Aorta (tissue), 5 donors: Measurements from ENCODE around the gene ADAP1. TPM values are rescaled to one million over a fixed set of nuclear protein-coding genes. Genes with fewer than 3 reads are reported as not detected.
A peak's percentile ranks its signal among the peaks of the same experiment; 100 is the strongest.
"Not testable (repeated sequence)": the region's sequence is repeated elsewhere in the genome, so short reads cannot be mapped to it uniquely, and the experiment has no call there.

ENCODE experiments used
- ATAC-seq: fragments of 200-7000 bp; cut with Tn5 transposase; one replicate; pipeline ENCODE4 v1.9.1; 2022; ENCODE audit warnings: moderate library complexity; ENCODE audit not compliant: low FRiP score
- DNase-seq, 2 donors: peaks; one replicate each; pipeline ENCODE4 v3.0.0-alpha.2; 2020
- H3K27ac ChIP-seq, 2 donors: one replicate each; pipeline ENCODE4 v1.5.1; 2013; ENCODE audit warnings: low read length in 2 of 2, mild to moderate bottlenecking in 2 of 2, moderate library complexity in 2 of 2, control low read depth in 1 of 2, inconsistent platforms in 1 of 2, low read depth in 1 of 2
- H3K27me3 ChIP-seq, 2 donors: one replicate each; pipeline ENCODE4 v1.6.1; 2013; ENCODE audit warnings: control low read depth in 1 of 2, low read length in 1 of 2, mild to moderate bottlenecking in 1 of 2, moderate library complexity in 1 of 2; ENCODE audit not compliant: insufficient read depth in 2 of 2, control insufficient read depth in 1 of 2
- H3K36me3 ChIP-seq, 2 donors: one replicate each; pipeline ENCODE4 v1.6.1; 2013; ENCODE audit warnings: control low read depth in 1 of 2, low read length in 1 of 2, mild to moderate bottlenecking in 1 of 2; ENCODE audit not compliant: insufficient read depth in 2 of 2, control insufficient read depth in 1 of 2
- H3K4me1 ChIP-seq, 2 donors: one replicate each; pipeline ENCODE4 v1.6.1; 2013; ENCODE audit warnings: low read length in 2 of 2, control low read depth in 1 of 2, mild to moderate bottlenecking in 1 of 2, moderate library complexity in 1 of 2; ENCODE audit not compliant: insufficient read depth in 2 of 2, control insufficient read depth in 1 of 2
- H3K4me3 ChIP-seq, 2 donors: one replicate each; pipeline ENCODE4 v1.5.1; 2013; ENCODE audit warnings: low read length in 2 of 2, control low read depth in 1 of 2, mild to moderate bottlenecking in 1 of 2
- H3K9me3 ChIP-seq: one replicate; pipeline ENCODE4 v1.6.1; 2013; ENCODE audit warnings: mild to moderate bottlenecking, low read length; ENCODE audit not compliant: control insufficient read depth
- WGBS, 2 donors: extraction: QIAGEN DNeasy Blood & Tissue Kit; methylation state at CpG; one replicate each; pipeline ENCODE4 v1.1.7; 2013; 5-methylcytosine and 5-hydroxymethylcytosine counted together
- intact Hi-C, 2 donors: fragments of 100-400 bp; cut with DNase I; formaldehyde crosslinking; loops; one replicate each; pipeline versions ENCODE4 v1.14.2 to v1.15.0; 2022
- long read RNA-seq, 2 donors: library from polyadenylated mRNA; unstranded; transcript quantifications; one replicate each; pipeline ENCODE4 v2.0.0, GENCODE V29; 2020 to 2021
- polyA plus RNA-seq, 2 donors: library from polyadenylated mRNA; stranded (reverse); fragments of 200-250 nt; gene quantifications; one replicate each; pipeline ENCODE4 v1.2.3, GENCODE V29; 2013
- total RNA-seq, 2 donors: library from RNA; stranded (reverse); fragmentation: NEBNext Ultra II Directional; extraction: Animal tissue kit (Norgen Biotek cat#: 25700); gene quantifications; one replicate each; pipeline ENCODE4 v1.2.1, GENCODE V29; 2021
- donor health status: healthy with polysubstance abuse.
- donor health status: Bipolar disorder and iron deficiency.
- donor health status: DM: no; HTN: no; CAD: no.
- donor health status: DM: no; HTN: no; CAD: no.
- donor health status: DM: yes; HTN: yes; CAD: no.

The ADAP1 gene
- total RNA-seq = 10 to 100 TPM; 10.8 to 11.9 TPM
- polyA plus RNA-seq = 10 to 100 TPM in 1 of 2 donors, 1 to 10 TPM in 1; 4.3 to 16.9 TPM
- long read RNA-seq, donor 1, partial matches to known transcripts = 0 of 6 reads
- long read RNA-seq, donor 1, other reads (novel, unspliced or antisense) = 1 of 6 reads
- long read RNA-seq, donor 2, partial matches to known transcripts = 0 of 3 reads
- long read RNA-seq, donor 2, other reads (novel, unspliced or antisense) = 1 of 3 reads

GRCh38 chr7:954330-955238, at the start of gene ADAP1:
Gene ADAP1, minus strand, starts transcription at chr7:954680. Its CDS starts 203 bp downstream, at chr7:954477.
- peak within 1 kb of the TSS; percentile 58 to 67 for H3K4me3 ChIP-seq
- DNase-seq (peak; percentile 68 to 84), ATAC-seq (peak; percentile 5)
- intact Hi-C loops = loop anchor here in 1 of 2 donors (5.0 kb wide), 1 partner anchor 42 kb away; no protein-coding TSS in a partner anchor
- H3K9me3 ChIP-seq = no peaks in the 10 kb centered on the region
- H3K27ac ChIP-seq = peak within 1 kb of the TSS in 1 of 2 donors; percentile 7
- no peaks in the 10 kb centered on the region for H3K36me3 ChIP-seq
- no peaks in the 10 kb centered on the region for H3K4me1 ChIP-seq
- no peaks in the 10 kb centered on the region for H3K27me3 ChIP-seq
- whole genome bisulfite sequencing, 2 donors = 9 to 13% methylated on average over 72 to 115 of the region's 115 CpGs

GRCh38 chr7:1002445-1002844, 48.0 kb upstream of the ADAP1 start:
- DNase-seq, H3K4me3 ChIP-seq, intact Hi-C loops, ATAC-seq, H3K4me1 ChIP-seq, H3K36me3 ChIP-seq, H3K27ac ChIP-seq, H3K27me3 ChIP-seq, H3K9me3 ChIP-seq: not testable (repeated sequence)
- WGBS, 2 donors = 82 to 93% methylated on average over 3 to 6 of the region's 7 CpGs

DNA sequence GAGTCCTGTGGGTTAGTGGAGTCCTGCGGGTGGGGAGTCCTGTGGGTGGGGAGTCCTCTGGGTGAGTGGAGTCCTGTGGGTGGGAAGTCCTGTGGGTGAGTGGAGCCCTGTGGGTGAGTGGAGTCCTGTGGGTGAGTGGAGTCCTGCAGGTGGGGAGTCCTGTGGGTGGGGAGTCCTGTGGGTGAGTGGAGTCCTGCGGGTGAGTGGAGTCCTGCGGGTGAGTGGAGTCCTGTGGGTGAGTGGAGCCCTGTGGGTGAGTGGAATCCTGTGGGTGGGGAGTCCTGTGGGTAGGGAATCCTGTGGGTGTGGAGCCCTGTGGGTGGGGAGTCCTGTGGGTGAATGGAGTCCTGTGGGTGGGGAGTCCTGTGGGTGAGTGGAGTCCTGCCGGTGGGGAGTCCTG, 47.5 kb upstream of the ADAP1 start:
- intact Hi-C loops, H3K27me3 ChIP-seq, H3K27ac ChIP-seq, H3K9me3 ChIP-seq, DNase-seq, H3K4me1 ChIP-seq, H3K4me3 ChIP-seq, H3K36me3 ChIP-seq, ATAC-seq: not testable (repeated sequence)
- WGBS, 2 donors = 92 to 100% methylated on average over 4 of the region's 4 CpGs

- H3K4me1 ChIP-seq, H3K27me3 ChIP-seq, intact Hi-C loops, H3K27ac ChIP-seq, H3K9me3 ChIP-seq, DNase-seq, ATAC-seq, H3K4me3 ChIP-seq, H3K36me3 ChIP-seq: not testable (repeated sequence)
- 85 to 86% methylated on average over 14 of the region's 14 CpGs for WGBS, 2 donors
Observed at GRCh38 chr7:1001069-1001770, 46.7 kb upstream of the ADAP1 start.

GRCh38 chr7:999941-1000935, 45.8 kb upstream of the ADAP1 start:
- 81 to 84% methylated on average over 46 to 52 of the region's 52 CpGs for WGBS, 2 donors
- no peak for DNase-seq
- H3K36me3 ChIP-seq = no peaks in the 10 kb centered on the region

GRCh38 chr7:999149-999879, 44.8 kb upstream of the ADAP1 start:
- no peak for ATAC-seq
- H3K9me3 ChIP-seq = no peaks in the 10 kb centered on the region
- intact Hi-C loops = loop anchor here in 1 of 2 donors (5.0 kb wide), 1 partner anchor 143 kb away; no protein-coding TSS in a partner anchor
- no peaks in the 10 kb centered on the region for H3K36me3 ChIP-seq
- no peaks in the 10 kb centered on the region for H3K27me3 ChIP-seq
- no peak overlapping the region for H3K4me3 ChIP-seq
- WGBS, 2 donors = 84% methylated on average over 28 of the region's 28 CpGs
- no peaks in the 10 kb centered on the region for H3K4me1 ChIP-seq
- no peak for DNase-seq
- H3K27ac ChIP-seq = no peak overlapping the region

More at GRCh38 chr7:999941-1000935, 45.8 kb upstream of the ADAP1 start:
- Histone ChIP-seq H3K4me3 (no peak overlapping the region), H3K27me3 (no peaks in the 10 kb centered on the region), H3K4me1 (no peaks in the 10 kb centered on the region), H3K27ac (no peak overlapping the region), H3K9me3 (no peaks in the 10 kb centered on the region)
- intact Hi-C loops = loop anchor here in 1 of 2 donors (5.0 kb wide), 1 partner anchor 142 kb away; no protein-coding TSS in a partner anchor
- ATAC-seq = no peak
